ENCODE results near the gene C12orf43. TPM values are rescaled to one million over a fixed set of nuclear protein-coding genes. Genes with fewer than 3 reads are reported as not detected.

C12orf43 gene
- total RNA-seq, 1 experiment from 2014 or later = 25.7 TPM

DNA sequence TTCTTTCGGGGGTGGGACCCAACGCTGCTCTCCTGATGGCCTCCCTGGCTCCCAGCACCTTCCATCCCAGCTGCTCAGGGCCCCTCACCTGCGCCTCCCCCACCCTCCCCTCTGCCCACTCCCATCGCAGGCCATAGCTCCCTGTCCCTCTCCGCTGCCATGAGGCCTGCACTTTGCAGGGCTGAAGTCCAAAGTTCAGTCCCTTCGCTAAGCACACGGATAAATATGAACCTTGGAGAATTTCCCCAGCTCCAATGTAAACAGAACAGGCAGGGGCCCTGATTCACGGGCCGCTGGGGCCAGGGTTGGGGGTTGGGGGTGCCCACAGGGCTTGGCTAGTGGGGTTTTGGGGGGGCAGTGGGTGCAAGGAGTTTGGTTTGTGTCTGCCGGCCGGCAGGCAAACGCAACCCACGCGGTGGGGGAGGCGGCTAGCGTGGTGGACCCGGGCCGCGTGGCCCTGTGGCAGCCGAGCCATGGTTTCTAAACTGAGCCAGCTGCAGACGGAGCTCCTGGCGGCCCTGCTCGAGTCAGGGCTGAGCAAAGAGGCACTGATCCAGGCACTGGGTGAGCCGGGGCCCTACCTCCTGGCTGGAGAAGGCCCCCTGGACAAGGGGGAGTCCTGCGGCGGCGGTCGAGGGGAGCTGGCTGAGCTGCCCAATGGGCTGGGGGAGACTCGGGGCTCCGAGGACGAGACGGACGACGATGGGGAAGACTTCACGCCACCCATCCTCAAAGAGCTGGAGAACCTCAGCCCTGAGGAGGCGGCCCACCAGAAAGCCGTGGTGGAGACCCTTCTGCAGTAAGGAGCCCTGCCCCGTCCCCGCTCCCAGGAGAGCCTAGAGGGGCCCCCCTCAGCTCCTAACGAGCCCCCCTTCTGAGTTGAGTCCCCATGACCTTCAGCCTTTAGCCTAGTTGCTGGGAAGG is 37.7 kb downstream of the C12orf43 start, which contains the start of gene HNF1A:
HNF1A (plus strand) TSS at position 248 of the 924 bp plus-strand sequence; CDS start at position 474, 226 bp downstream.
- Histone ChIP-seq H3K4me1 (ENCODE audit: insufficient read depth, low read length) (no peaks in the 10 kb centered on the region), H3K14ac (ENCODE audit: insufficient read depth, low read length) (peak within 1 kb of the TSS; percentile 40; the same call in 1 of the 2 replicates), H2BK12ac (ENCODE audit: insufficient read length, low read depth, low read length) (no peak within 1 kb of the TSS), H4K20me1 (ENCODE audit: control insufficient read depth, insufficient read depth, insufficient read length) (no peaks in the 10 kb centered on the region), H3K9me3 (ENCODE audit: control insufficient read depth, low read depth, low read length) (no peaks in the 10 kb centered on the region), H3K79me1 (ENCODE audit: insufficient read depth, low read depth, low read length, poor library complexity, severe bottlenecking) (no peaks in the 10 kb centered on the region), H2AFZ (ENCODE audit: low read length) (no peak within 1 kb of the TSS), H3K23ac (ENCODE audit: insufficient read length, low read depth, low read length) (no peak within 1 kb of the TSS), H3K27ac (ENCODE audit: insufficient read length, low read depth, low read length) (no peak within 1 kb of the TSS), H2BK20ac (ENCODE audit: low read depth, low read length, poor library complexity, severe bottlenecking) (no peak within 1 kb of the TSS), H3K23me2 (ENCODE audit: insufficient read length, low read depth, low read length, poor library complexity, severe bottlenecking) (no peaks in the 10 kb centered on the region), H3K56ac (ENCODE audit: insufficient read length, low read depth, low read length) (no peak within 1 kb of the TSS), H4K8ac (replicated peaks; ENCODE audit: insufficient read length, low read depth, low read length) (no peak within 1 kb of the TSS), H3K79me2 (ENCODE audit: insufficient read depth, low read length) (no peaks in the 10 kb centered on the region), H2AK5ac (ENCODE audit: insufficient read length, low read length) (no peak within 1 kb of the TSS), H2BK5ac (ENCODE audit: insufficient read length, low read length) (no peak within 1 kb of the TSS), H2BK15ac (ENCODE audit: low read depth, low read length) (no peak within 1 kb of the TSS), H3K27me3 (ENCODE audit: insufficient read depth, low read length) (no peaks in the 10 kb centered on the region), H3K18ac (ENCODE audit: insufficient read length, low read depth, low read length) (peak within 1 kb of the TSS; percentile 29), H3K4ac (ENCODE audit: low read depth, low read length) (no peak within 1 kb of the TSS), H3T11ph (ENCODE audit: low read length) (no peak within 1 kb of the TSS), H3K4me2 (ENCODE audit: insufficient read depth, insufficient read length, low read length) (no peak within 1 kb of the TSS), H3K9ac (ENCODE audit: extremely low read depth, insufficient read length, low read length) (no peak within 1 kb of the TSS), H4K91ac (ENCODE audit: insufficient read length, low read depth, low read length) (peak within 1 kb of the TSS; percentile 4), H4K5ac (ENCODE audit: insufficient read length, low read depth, low read length) (no peak within 1 kb of the TSS), H2BK120ac (ENCODE audit: low read depth, low read length, poor library complexity, severe bottlenecking) (no peak within 1 kb of the TSS)
- Mint-ChIP-seq H3K27ac (peak within 1 kb of the TSS in 1 of 3 experiments; percentile 59; a peak in 2 of 7 replicates), H3K36me3 (ENCODE audit: insufficient read depth in 1 of 3, low read depth in 3 of 3) (no peaks in the 10 kb centered on the region), H3K4me3 (no peak within 1 kb of the TSS), H3K4me1 (peaks cover 5 to 19% of the 10 kb centered on the region in 2 experiments; a peak in 3 of 4 replicates), H3K9me3 (peaks cover 0 to 4% of the 10 kb centered on the region in 2 experiments; a peak in 1 of 5 replicates), H3K27me3 (ENCODE audit: low read depth) (no peaks in the 10 kb centered on the region; the same call in 1 of the 2 replicates)
- TF ChIP-seq, protein P1, sequence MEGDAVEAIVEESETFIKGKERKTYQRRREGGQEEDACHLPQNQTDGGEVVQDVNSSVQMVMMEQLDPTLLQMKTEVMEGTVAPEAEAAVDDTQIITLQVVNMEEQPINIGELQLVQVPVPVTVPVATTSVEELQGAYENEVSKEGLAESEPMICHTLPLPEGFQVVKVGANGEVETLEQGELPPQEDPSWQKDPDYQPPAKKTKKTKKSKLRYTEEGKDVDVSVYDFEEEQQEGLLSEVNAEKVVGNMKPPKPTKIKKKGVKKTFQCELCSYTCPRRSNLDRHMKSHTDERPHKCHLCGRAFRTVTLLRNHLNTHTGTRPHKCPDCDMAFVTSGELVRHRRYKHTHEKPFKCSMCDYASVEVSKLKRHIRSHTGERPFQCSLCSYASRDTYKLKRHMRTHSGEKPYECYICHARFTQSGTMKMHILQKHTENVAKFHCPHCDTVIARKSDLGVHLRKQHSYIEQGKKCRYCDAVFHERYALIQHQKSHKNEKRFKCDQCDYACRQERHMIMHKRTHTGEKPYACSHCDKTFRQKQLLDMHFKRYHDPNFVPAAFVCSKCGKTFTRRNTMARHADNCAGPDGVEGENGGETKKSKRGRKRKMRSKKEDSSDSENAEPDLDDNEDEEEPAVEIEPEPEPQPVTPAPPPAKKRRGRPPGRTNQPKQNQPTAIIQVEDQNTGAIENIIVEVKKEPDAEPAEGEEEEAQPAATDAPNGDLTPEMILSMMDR (conservative IDR thresholded peaks at IDR 0.05) = no peak
- no CpG with 5 or more reads among the region's 40 CpGs for WGBS (ENCODE audit: extremely low coverage, insufficient read length, low lambda C conversion rate)
- DNase-seq = no peak
